ENCODE measurements around the gene RAB30. TPM values are rescaled to one million over a fixed set of nuclear protein-coding genes. Genes with fewer than 3 reads are reported as not detected.

The RAB30 gene
- polyA plus RNA-seq, 3 donors: 0.11 to 0.67 (median 0.54) TPM

GRCh38 chr11:83044958-83045712 is 26.6 kb downstream of the RAB30 start:
- no peak overlapping the region for H3K9ac ChIP-seq (ENCODE audit: insufficient read depth, low read length, poor library complexity, severe bottlenecking)
- no peak for DNase-seq
- H2AFZ ChIP-seq (ENCODE audit: insufficient read depth, low read depth, low read length, poor library complexity, severe bottlenecking): no peak overlapping the region
- H3K4me2 ChIP-seq (replicated peaks; ENCODE audit: extremely low read depth, low read length, poor library complexity, severe bottlenecking): no peak overlapping the region
- H3K27me3 ChIP-seq (ENCODE audit: control insufficient read depth in 2 of 2, insufficient read depth in 2 of 2, low read length in 2 of 2): no peaks in the 10 kb centered on the region
- no peaks in the 10 kb centered on the region for H4K20me1 ChIP-seq (ENCODE audit: insufficient read depth, low read length)
- TF ChIP-seq CTCF (IDR thresholded peaks at IDR 0.05): no peak
- 100% methylated on average over 1 of the region's 8 CpGs for WGBS (ENCODE audit: insufficient coverage)
- peaks cover 0 to 6% (median 0%) of the 10 kb centered on the region in 3 donors for H3K27me3 Mint-ChIP-seq (ENCODE audit: low read depth in 3 of 3)
- intact Hi-C loops (cut with micrococcal nuclease): no loop called here
- no peak overlapping the region for H3K27ac Mint-ChIP-seq
- H3K79me2 ChIP-seq (ENCODE audit: insufficient read depth, low read length): no peaks in the 10 kb centered on the region
- H3K36me3 ChIP-seq (replicated peaks in 1 of 2; ENCODE audit: control insufficient read depth in 1 of 2, insufficient read depth in 2 of 2, low read length in 2 of 2): no peaks in the 10 kb centered on the region
- no peaks in the 10 kb centered on the region for H3K9me3 Mint-ChIP-seq
- no peaks in the 10 kb centered on the region for H3K9me3 ChIP-seq (replicated peaks in 1 of 2; ENCODE audit: control insufficient read depth in 1 of 2, insufficient read depth in 1 of 2, low read length in 2 of 2)
- H3K4me3 ChIP-seq (replicated peaks in 1 of 3; ENCODE audit: low read depth in 2 of 3, low read length in 3 of 3): no peak overlapping the region
- no peak overlapping the region for H3K27ac ChIP-seq (ENCODE audit: low read depth in 1 of 2, low read length in 2 of 2)
- no peaks in the 10 kb centered on the region for H3K36me3 Mint-ChIP-seq
- H3K4me1 ChIP-seq (ENCODE audit: control insufficient read depth in 1 of 2, insufficient read depth in 2 of 2, low read length in 2 of 2): no peaks in the 10 kb centered on the region
- H3K4me3 Mint-ChIP-seq: no peak overlapping the region
- no peaks in the 10 kb centered on the region for H3K4me1 Mint-ChIP-seq

- no peak overlapping the region for H3K27ac Mint-ChIP-seq
- Histone ChIP-seq H3K9me3 (replicated peaks in 1 of 2; ENCODE audit: control insufficient read depth in 1 of 2, insufficient read depth in 1 of 2, low read length in 2 of 2) (no peaks in the 10 kb centered on the region), H3K9ac (ENCODE audit: insufficient read depth, low read length, poor library complexity, severe bottlenecking) (no peak overlapping the region), H4K20me1 (ENCODE audit: insufficient read depth, low read length) (no peaks in the 10 kb centered on the region), H3K27me3 (ENCODE audit: control insufficient read depth in 2 of 2, insufficient read depth in 2 of 2, low read length in 2 of 2) (no peaks in the 10 kb centered on the region), H3K4me1 (ENCODE audit: control insufficient read depth in 1 of 2, insufficient read depth in 2 of 2, low read length in 2 of 2) (no peaks in the 10 kb centered on the region), H3K79me2 (ENCODE audit: insufficient read depth, low read length) (no peaks in the 10 kb centered on the region), H3K36me3 (replicated peaks in 1 of 2; ENCODE audit: control insufficient read depth in 1 of 2, insufficient read depth in 2 of 2, low read length in 2 of 2) (no peaks in the 10 kb centered on the region), H3K4me2 (replicated peaks; ENCODE audit: extremely low read depth, low read length, poor library complexity, severe bottlenecking) (no peak overlapping the region), H2AFZ (ENCODE audit: insufficient read depth, low read depth, low read length, poor library complexity, severe bottlenecking) (no peak overlapping the region), H3K4me3 (replicated peaks in 1 of 3; ENCODE audit: low read depth in 2 of 3, low read length in 3 of 3) (no peak overlapping the region), H3K27ac (ENCODE audit: low read depth in 1 of 2, low read length in 2 of 2) (no peak overlapping the region)
- no peaks in the 10 kb centered on the region for H3K36me3 Mint-ChIP-seq
- peaks cover 0 to 3% (median 0%) of the 10 kb centered on the region in 7 donors for H3K9me3 Mint-ChIP-seq
- intact Hi-C loops (cut with micrococcal nuclease): no loop called here
- no peaks in the 10 kb centered on the region for H3K27me3 Mint-ChIP-seq (ENCODE audit: low read depth in 3 of 3)
- 92% methylated on average over 1 of the region's 3 CpGs for WGBS (ENCODE audit: insufficient coverage)
- H3K4me3 Mint-ChIP-seq: no peak overlapping the region
- DNase-seq: no peak
- no peak for TF ChIP-seq CTCF (IDR thresholded peaks at IDR 0.05)
- H3K4me1 Mint-ChIP-seq: no peaks in the 10 kb centered on the region
These were observed 28.6 kb downstream of the RAB30 start for GRCh38 chr11:83042964-83043711.

All from CD14-positive monocyte (primary cell).